Colonic mucosa (tissue), 4 donors: ENCODE results near the gene CFAP100. TPM values are rescaled to one million over a fixed set of nuclear protein-coding genes. Genes with fewer than 3 reads are reported as not detected.

ENCODE experiments used
- DNase-seq: peaks from one replicate; pipeline ENCODE4 v3.0.0-alpha.2; 2020
- H3K27ac ChIP-seq: fragments of 200-600 bp; one replicate; pipeline ENCODE4 v1.8.0; 2021
- H3K27me3 ChIP-seq: fragments of 200-600 bp; one replicate; pipeline ENCODE4 v1.8.0; 2021
- H3K36me3 ChIP-seq: fragments of 200-600 bp; one replicate; pipeline ENCODE4 v1.8.0; 2021
- H3K4me1 ChIP-seq: fragments of 200-600 bp; one replicate; pipeline ENCODE4 v1.8.0; 2021; ENCODE audit warnings: mild to moderate bottlenecking
- H3K4me3 ChIP-seq: fragments of 200-600 bp; one replicate; pipeline ENCODE4 v1.8.0; 2021
- H3K9ac ChIP-seq, 2 donors: one replicate each; pipeline ENCODE4 v1.7.0; 2013; ENCODE audit warnings: control low read depth in 2 of 2, low read depth in 2 of 2, low read length in 2 of 2
- H3K9me3 ChIP-seq: fragments of 200-600 bp; one replicate; pipeline ENCODE4 v1.8.0; 2021
- CTCF ChIP-seq: fragments of 200-600 bp; IDR thresholded peaks from one replicate; pipeline ENCODE4 v1.8.0; 2022; ENCODE audit warnings: antibody characterized with exemption, mild to moderate bottlenecking
- intact Hi-C: fragments of 100-400 bp; cut with DNase I; formaldehyde crosslinking; loops from one replicate; pipeline ENCODE4 v1.14.1; 2022
- total RNA-seq, 2 donors: library from RNA; stranded (reverse); fragmentation: NEBNext Ultra II Directional in 1 of 2; extraction: Animal tissue kit (Norgen Biotek cat#: 25700) in 1 of 2; gene quantifications; one replicate each; pipeline ENCODE4 v1.2.1, GENCODE V29; 2021
- donor health status: healthy.
- donor health status: DM: no; HTN: no; CAD: no.
- donor health status: DM: no; HTN: no; CAD: no.

The CFAP100 gene
- total RNA-seq, 2 donors from 2014 or later = not detected

- H3K4me3 ChIP-seq = no peak overlapping the region
- no peak for TF ChIP-seq CTCF
- no peaks in the 10 kb centered on the region for H3K36me3 ChIP-seq
- no peak overlapping the region for H3K9ac ChIP-seq
- H3K4me1 ChIP-seq = peaks cover 8% of the 10 kb centered on the region
- no peak overlapping the region for H3K27ac ChIP-seq
- DNase-seq = no peak
- intact Hi-C loops = no loop called here
- no peaks in the 10 kb centered on the region for H3K9me3 ChIP-seq
- H3K27me3 ChIP-seq = peaks cover 18% of the 10 kb centered on the region
Observed at GRCh38 chr3:126360046-126360713, 34.5 kb upstream of the CFAP100 start.

- intact Hi-C loops = no loop called here
- Histone ChIP-seq H3K36me3 (no peaks in the 10 kb centered on the region), H3K4me1 (peaks cover 8% of the 10 kb centered on the region), H3K27me3 (peaks cover 18% of the 10 kb centered on the region), H3K4me3 (no peak overlapping the region), H3K9me3 (no peaks in the 10 kb centered on the region), H3K9ac (no peak overlapping the region), H3K27ac (no peak overlapping the region)
- DNase-seq = no peak
- TF ChIP-seq CTCF = no peak
Observed at GRCh38 chr3:126360714-126361060, 34.0 kb upstream of the CFAP100 start.

GRCh38 chr3:126361211-126361610, 33.5 kb upstream of the CFAP100 start:
- intact Hi-C loops = no loop called here
- no peak for TF ChIP-seq CTCF
- Histone ChIP-seq H3K27me3 (peaks cover 14% of the 10 kb centered on the region), H3K9me3 (no peaks in the 10 kb centered on the region), H3K9ac (no peak overlapping the region), H3K4me3 (no peak overlapping the region), H3K4me1 (peaks cover 4% of the 10 kb centered on the region), H3K36me3 (no peaks in the 10 kb centered on the region), H3K27ac (no peak overlapping the region)
- no peak for DNase-seq

- intact Hi-C loops = no loop called here
- TF ChIP-seq CTCF = no peak
- H3K27ac ChIP-seq = no peak overlapping the region
- no peak overlapping the region for H3K4me3 ChIP-seq
- H3K9me3 ChIP-seq = no peaks in the 10 kb centered on the region
- no peak overlapping the region for H3K9ac ChIP-seq
- no peaks in the 10 kb centered on the region for H3K36me3 ChIP-seq
- DNase-seq = no peak
- H3K27me3 ChIP-seq = no peaks in the 10 kb centered on the region
- H3K4me1 ChIP-seq = no peaks in the 10 kb centered on the region
Observed at GRCh38 chr3:126364130-126364695, 30.5 kb upstream of the CFAP100 start.

GRCh38 chr3:126364731-126365301, 29.9 kb upstream of the CFAP100 start:
- no peak for TF ChIP-seq CTCF
- H3K4me1 ChIP-seq = no peaks in the 10 kb centered on the region
- DNase-seq = no peak
- H3K9ac ChIP-seq = no peak overlapping the region
- intact Hi-C loops = no loop called here
- H3K4me3 ChIP-seq = no peak overlapping the region
- H3K36me3 ChIP-seq = no peaks in the 10 kb centered on the region
- H3K9me3 ChIP-seq = no peaks in the 10 kb centered on the region
- no peak overlapping the region for H3K27ac ChIP-seq
- no peaks in the 10 kb centered on the region for H3K27me3 ChIP-seq
